Progenitor cell of endocrine pancreas (in vitro differentiated cells): ENCODE measurements around the gene ZFP92. TPM values are rescaled to one million over a fixed set of nuclear protein-coding genes. Genes with fewer than 3 reads are reported as not detected.
"Not testable (repeated sequence)": the region's sequence is repeated elsewhere in the genome, so short reads cannot be mapped to it uniquely, and the experiment has no call there.

Experiments
- DNase-seq: peaks from one replicate; pipeline ENCODE4 v3.0.0; 2021; ENCODE audit warnings: low spot score; ENCODE audit not compliant: unreplicated experiment
- H3K27ac Mint-ChIP-seq: 2 replicates; pipeline ENCODE4 v1.8.0; 2021; ENCODE audit warnings: mild to moderate bottlenecking, moderate library complexity, mixed read lengths
- H3K27me3 Mint-ChIP-seq: 2 replicates; pipeline ENCODE4 v1.8.0; 2021; ENCODE audit warnings: mixed read lengths
- H3K36me3 Mint-ChIP-seq: 2 replicates; pipeline ENCODE4 v1.8.0; 2022; ENCODE audit warnings: mixed read lengths; ENCODE audit not compliant: insufficient read depth
- H3K4me1 Mint-ChIP-seq: 2 replicates; pipeline ENCODE4 v1.8.0; 2021; ENCODE audit warnings: low read depth, mixed read lengths
- H3K4me3 Mint-ChIP-seq: 2 replicates; pipeline ENCODE4 v1.8.0; 2021; ENCODE audit warnings: low read depth, mild to moderate bottlenecking, moderate library complexity, mixed read lengths
- H3K9me3 Mint-ChIP-seq: 2 replicates; pipeline ENCODE4 v1.8.0; 2021; ENCODE audit warnings: low read depth, mixed read lengths
- total RNA-seq: library from RNA; stranded (reverse); gene quantifications from 2 replicates; pipeline ENCODE4 v1.2.1, GENCODE V29; 2021
- TF ChIP-seq, protein P1 (sequence below): fragments of 200-600 bp; sonication (generic); IDR thresholded peaks from one replicate; pipeline ENCODE4 v1.5.0; 2021; ENCODE audit warnings: antibody characterized with exemption, mild to moderate bottlenecking; ENCODE audit not compliant: unreplicated experiment

Gene ZFP92
- total RNA-seq, 1 donor from 2014 or later, result 0.38 TPM

DNA sequence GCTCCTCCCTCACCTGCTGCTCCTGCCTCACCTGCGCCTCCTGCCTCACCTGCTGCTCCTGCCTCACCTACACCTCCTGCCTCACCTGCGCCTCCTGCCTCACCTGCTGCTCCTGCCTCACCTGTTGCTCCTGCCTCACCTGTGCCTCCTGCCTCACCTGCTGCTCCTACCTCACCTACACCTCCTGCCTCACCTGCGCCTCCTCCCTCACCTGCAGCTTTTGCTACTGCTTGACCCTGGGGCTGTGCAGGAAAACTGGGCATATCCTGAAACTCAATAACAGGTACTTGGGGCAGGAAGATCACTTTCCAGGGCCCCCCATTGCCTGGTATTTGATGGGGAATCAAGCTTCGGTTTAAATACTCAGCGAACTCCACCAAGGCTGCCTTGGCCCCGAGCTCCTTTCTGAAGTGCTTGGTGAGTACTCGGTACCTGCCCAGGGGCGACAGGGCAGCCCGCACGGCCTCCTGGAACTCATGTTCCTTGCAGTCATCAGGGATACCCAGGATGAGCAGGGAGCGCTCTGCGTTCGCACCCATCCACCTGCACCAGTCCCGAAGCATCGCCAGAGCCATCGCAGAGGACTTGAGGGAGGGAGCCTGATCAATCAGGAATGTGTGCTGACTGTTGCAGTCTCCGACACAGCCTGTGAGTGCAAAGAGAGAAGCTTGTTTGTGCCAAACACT lies 12.9 kb upstream of the ZFP92 start:
- TF ChIP-seq, protein P1, sequence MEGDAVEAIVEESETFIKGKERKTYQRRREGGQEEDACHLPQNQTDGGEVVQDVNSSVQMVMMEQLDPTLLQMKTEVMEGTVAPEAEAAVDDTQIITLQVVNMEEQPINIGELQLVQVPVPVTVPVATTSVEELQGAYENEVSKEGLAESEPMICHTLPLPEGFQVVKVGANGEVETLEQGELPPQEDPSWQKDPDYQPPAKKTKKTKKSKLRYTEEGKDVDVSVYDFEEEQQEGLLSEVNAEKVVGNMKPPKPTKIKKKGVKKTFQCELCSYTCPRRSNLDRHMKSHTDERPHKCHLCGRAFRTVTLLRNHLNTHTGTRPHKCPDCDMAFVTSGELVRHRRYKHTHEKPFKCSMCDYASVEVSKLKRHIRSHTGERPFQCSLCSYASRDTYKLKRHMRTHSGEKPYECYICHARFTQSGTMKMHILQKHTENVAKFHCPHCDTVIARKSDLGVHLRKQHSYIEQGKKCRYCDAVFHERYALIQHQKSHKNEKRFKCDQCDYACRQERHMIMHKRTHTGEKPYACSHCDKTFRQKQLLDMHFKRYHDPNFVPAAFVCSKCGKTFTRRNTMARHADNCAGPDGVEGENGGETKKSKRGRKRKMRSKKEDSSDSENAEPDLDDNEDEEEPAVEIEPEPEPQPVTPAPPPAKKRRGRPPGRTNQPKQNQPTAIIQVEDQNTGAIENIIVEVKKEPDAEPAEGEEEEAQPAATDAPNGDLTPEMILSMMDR, result no peak
- Mint-ChIP-seq H3K27ac (no peak overlapping the region), H3K9me3 (peaks cover 19% of the 10 kb centered on the region), H3K4me3 (no peak overlapping the region), H3K27me3 (peaks cover 17% of the 10 kb centered on the region), H3K36me3 (peaks cover 4% of the 10 kb centered on the region), H3K4me1 (peaks cover 2% of the 10 kb centered on the region)
- no peak for DNase-seq

DNA sequence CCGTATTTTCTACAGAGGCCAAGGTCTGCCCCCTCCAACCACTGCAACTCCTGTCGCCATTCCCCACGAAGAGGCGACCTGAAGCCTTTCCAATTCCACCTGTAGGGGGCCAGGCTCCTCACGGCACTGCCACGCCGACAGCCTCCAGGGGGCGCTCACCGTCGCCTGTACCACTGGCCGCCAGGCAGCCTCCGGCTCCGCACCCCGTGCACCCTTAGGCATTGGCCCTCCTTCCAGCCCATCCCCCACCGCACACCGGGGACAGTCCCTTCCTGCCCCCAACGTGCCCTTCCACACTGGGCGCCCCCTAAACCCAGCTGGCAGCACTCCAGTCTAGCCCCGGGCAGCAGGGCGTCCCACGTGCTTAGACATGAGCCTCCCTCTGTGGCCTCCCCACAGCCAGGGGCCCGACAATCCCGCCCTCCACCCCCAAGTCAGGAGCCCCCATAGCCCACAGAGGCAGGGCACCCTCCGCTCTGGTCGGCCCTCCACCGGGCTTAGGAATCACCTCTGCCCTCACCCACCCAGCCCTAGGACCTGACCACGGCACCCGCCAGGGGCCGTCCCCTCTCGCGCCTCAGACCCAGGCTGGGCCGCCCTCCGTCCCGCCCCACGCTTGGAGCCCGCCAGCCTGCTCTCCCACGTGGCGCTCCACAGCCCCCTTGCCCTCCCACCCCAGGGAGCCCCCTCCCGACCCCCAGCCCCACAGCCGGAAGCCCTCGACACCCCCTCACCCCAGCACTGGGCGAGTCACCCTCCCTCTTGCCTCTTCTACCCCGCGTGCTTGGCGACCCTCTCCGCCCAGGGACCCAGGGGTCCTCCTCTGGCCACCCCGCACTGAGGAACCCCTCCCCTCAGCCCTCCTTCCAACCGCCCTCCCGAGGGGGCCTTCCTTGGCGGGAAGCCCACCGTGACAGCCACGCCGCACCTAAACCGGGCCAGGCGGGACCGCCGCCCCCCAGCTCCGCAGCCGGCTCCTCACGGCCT lies 10.8 kb upstream of the ZFP92 start:
- Mint-ChIP-seq H3K4me1 (peaks cover 2% of the 10 kb centered on the region), H3K27ac (no peak overlapping the region), H3K4me3 (no peak overlapping the region), H3K9me3 (peaks cover 19% of the 10 kb centered on the region), H3K36me3 (peaks cover 4% of the 10 kb centered on the region), H3K27me3 (peaks cover 19% of the 10 kb centered on the region)
- no peak for DNase-seq
- TF ChIP-seq, protein P1, result peak; percentile 64

DNA sequence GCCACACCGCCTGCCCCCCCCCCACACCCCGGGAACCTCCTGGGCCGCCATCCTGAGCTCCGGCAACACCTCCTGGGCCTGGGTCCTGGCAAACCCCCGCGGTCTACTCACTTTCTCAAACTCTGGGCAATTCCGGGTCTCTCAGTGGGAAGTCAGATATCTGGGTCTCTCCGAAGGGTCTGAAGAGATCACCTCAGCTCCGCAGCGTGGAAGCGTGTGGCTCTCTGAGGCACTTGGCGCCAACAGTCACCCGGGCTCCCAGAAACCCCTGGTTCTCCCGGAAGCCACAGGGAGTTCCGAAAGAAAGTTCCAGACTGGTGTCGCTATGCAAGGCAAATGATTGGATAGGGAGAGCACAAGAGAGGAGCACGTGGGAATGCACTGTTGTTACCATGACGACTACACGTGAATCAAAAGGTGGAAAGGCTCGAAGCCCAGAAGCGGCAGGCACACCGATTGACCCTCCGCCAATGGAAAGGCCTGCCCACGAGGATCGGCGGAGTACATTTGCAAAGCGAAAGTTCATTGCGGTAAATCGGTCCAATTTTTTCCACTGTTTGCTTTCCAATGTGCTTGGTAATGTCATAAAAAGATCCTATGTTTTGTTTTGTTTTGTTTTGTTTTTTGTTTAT lies 10.0 kb upstream of the ZFP92 start, which contains the start of gene PNMA6E:
Gene PNMA6E (minus strand): TSS at position 218 of the 632 bp plus-strand sequence. CDS start 2,501 bp downstream, outside the sequence.
- H3K9me3 Mint-ChIP-seq, result peaks cover 19% of the 10 kb centered on the region
- TF ChIP-seq, protein P1, result no peak
- peaks cover 25% of the 10 kb centered on the region for H3K27me3 Mint-ChIP-seq
- DNase-seq, result no peak
- H3K27ac Mint-ChIP-seq, result no peak within 1 kb of the TSS
- H3K4me3 Mint-ChIP-seq, result no peak within 1 kb of the TSS
- H3K36me3 Mint-ChIP-seq, result peaks cover 4% of the 10 kb centered on the region
- peaks cover 2% of the 10 kb centered on the region for H3K4me1 Mint-ChIP-seq

DNA sequence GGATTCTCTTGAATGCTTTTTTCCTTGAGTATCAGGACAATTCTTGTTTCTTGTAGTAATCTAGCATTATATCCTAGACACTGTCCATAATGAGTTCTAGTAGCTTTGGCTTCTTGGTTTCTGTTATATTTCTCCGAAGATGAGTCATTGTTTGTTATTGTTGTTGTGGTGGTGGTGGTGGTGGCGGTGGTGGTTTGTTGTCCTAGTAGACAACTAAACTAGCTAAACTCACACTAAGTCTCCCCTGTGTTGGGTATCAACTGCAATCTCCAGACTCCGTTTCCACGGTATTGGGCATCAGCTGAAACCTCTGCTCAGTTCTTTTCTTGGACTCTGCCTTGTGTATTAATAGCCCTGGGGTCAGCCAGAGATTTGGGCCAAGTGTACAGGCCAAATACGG lies 6.9 kb upstream of the ZFP92 start:
- H3K27ac Mint-ChIP-seq, H3K36me3 Mint-ChIP-seq, DNase-seq, H3K4me1 Mint-ChIP-seq, H3K4me3 Mint-ChIP-seq: not testable (repeated sequence)
- Mint-ChIP-seq H3K9me3 (peaks cover 22% of the 10 kb centered on the region), H3K27me3 (peaks cover 26% of the 10 kb centered on the region)

DNA sequence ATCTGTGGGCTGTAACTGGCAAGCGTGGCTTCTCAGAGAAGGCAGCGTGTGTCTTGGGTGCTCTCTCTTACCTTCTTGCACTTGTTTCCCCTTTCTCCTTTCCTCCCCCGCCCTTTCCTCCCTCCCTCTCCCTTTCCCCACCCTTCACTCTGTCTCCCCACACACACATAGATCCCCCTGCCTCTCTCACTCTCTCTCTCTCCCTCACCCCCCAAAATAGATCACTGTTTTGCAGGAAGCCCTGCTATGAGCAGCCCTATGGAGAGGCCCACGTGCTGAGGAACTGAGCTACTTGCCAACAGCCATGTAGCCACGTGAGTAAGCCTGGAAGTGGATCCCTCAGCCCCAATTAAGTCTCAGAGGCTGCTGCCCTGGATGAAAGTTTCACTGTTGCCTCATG lies 5.8 kb upstream of the ZFP92 start:
- peaks cover 22% of the 10 kb centered on the region for H3K9me3 Mint-ChIP-seq
- DNase-seq, result no peak
- H3K27me3 Mint-ChIP-seq, result peaks cover 26% of the 10 kb centered on the region
- H3K4me1 Mint-ChIP-seq, result no peaks in the 10 kb centered on the region
- H3K4me3 Mint-ChIP-seq, result no peak overlapping the region
- H3K27ac Mint-ChIP-seq, result no peak overlapping the region
- H3K36me3 Mint-ChIP-seq, result peaks cover 4% of the 10 kb centered on the region
- TF ChIP-seq, protein P1, result no peak
